Stimulated activated CD4-positive, alpha-beta T cell treated with anti-CD3 and anti-CD28 coated beads, Interleukin-12 subunit alpha, Interleukin-12 subunit beta, amount 100 ng/mL, for 4 hours (primary cell): ENCODE measurements around the gene LRRC4C.

Experiments
- DNase-seq: peaks from one replicate; pipeline ENCODE4 v3.0.0-alpha.2; 2020

The LRRC4C gene

GRCh38 chr11:41246399-41246745 is 213.1 kb downstream of the LRRC4C start:
- no peak for DNase-seq

GRCh38 chr11:41245704-41246398 is 213.6 kb downstream of the LRRC4C start:
- no peak for DNase-seq

GRCh38 chr11:41245184-41245583 is 214.3 kb downstream of the LRRC4C start:
- DNase-seq: no peak

DNA sequence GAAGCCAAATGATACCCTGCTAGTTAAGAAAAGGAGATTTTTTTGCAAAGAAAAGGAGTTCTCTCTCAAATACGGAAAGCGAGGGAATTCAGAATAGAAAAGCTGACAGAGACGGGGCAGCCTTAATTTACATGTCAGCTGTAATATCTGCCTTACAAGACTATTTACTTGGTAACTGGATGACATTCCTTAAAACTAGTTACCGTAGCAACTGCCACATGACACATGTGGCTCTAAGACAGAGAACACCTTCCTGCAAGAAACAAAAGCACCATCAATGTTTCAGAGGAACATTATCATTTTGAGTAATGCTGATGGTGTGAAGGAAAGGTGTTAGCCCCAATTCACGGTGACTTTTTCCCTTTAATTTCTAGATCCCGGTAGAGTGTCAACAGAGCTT is 222.1 kb downstream of the LRRC4C start:
- DNase-seq: no peak

GRCh38 chr11:41235668-41236067 is 223.8 kb downstream of the LRRC4C start:
- no peak for DNase-seq

DNA sequence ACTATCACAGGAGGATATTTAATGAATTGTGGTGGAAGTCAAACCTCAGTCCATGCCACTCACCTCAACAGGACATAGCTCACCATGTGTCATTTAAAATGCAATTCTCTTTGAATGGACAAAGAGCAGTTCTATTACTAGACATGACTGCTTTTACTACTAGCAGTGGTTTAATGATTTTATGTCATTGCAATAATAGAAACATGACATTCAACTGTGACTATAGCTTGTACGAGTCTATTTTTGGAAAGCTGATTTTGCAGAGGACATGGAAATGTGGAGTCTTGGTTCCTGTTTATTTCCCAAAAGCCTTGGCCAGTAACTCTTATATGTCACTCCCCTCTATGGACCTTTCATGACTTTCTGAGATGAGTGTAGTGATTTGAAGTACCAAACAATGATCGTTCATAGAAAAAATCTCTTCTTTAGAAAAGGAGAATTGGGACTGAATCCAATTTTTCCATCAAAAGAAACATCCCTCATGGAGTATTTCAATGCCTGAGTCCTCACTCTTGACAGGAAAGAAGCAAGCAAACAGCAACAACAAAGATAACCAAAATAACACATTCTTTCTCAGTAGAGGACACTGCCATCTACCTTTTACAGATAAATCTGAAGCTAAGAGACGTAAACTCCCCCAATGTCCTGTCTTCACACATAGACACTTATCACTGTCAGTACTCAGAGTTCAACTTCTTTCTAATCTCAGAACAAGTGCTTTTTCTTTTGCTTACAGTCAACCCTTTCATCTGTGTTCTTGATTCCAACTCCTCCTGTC is 233.4 kb downstream of the LRRC4C start:
- DNase-seq: no peak

- no peak for DNase-seq
Observed at GRCh38 chr11:41222236-41222635, 237.2 kb downstream of the LRRC4C start.

- DNase-seq: no peak
Observed at GRCh38 chr11:41206388-41206787, 253.1 kb downstream of the LRRC4C start.

DNA sequence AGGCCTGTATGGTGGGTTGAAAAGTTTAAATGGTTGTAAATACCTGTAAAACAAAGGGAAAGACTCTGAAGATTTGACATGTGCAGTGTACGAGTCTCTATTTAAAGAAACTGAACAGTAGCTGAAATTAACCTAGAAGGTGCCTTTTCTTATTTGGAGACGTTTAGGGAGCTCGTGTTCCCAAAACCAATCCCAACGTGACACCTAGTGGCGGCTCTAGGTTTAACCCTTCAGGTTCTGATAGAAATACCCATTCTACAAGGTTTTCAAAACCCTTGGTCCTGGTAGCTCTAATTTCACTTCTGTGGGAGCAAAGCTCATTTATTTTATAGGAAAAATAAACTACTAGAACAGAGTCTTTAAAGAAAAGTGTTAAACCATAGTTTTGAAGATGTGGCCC is 258.3 kb downstream of the LRRC4C start:
- DNase-seq: no peak

- no peak for DNase-seq
Observed at GRCh38 chr11:41190437-41191082, 268.9 kb downstream of the LRRC4C start.

GRCh38 chr11:41189701-41190436 is 269.6 kb downstream of the LRRC4C start:
- no peak for DNase-seq

GRCh38 chr11:41177791-41178190 is 281.7 kb downstream of the LRRC4C start:
- no peak for DNase-seq

GRCh38 chr11:41175304-41175972 is 284.0 kb downstream of the LRRC4C start:
- DNase-seq: no peak

DNA sequence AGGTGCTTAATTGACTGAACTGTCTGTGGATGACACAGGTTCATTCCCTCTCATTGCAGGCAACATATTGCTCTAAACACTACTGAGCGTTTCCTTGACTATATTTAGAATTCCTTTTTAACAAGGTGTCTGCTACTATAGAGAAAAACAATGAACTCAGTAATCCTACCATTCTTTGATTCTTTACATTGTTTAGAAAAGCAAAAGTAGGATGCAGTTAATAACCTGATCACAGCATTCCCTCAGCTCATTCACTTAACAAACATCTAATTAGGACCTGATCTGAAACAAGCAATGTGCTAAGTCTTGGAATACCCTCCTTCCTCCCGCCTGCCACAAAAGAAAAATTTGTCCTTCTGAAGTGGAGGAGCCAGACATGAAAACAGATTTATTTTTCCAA is 313.1 kb downstream of the LRRC4C start:
- no peak for DNase-seq

DNA sequence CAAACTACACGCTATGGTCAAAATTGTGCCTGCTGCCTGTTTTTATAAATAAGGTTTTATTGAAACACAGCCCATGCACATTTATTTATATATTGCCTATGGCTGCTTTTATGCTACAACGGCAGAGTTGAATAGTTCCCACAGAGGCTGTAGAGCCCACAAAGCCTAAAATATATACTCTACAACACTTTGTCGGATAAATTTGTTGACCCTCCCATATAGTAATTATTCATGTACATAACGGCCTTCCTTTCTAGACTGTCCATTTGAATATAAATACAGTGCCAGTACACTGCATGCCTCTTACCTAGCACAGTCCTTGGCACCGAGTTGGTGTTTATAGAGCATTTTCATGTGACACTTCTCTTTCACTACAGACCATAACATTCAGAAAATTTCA is 314.0 kb downstream of the LRRC4C start:
- no peak for DNase-seq

- no peak for DNase-seq
Observed at GRCh38 chr11:41134971-41135370, 324.5 kb downstream of the LRRC4C start.

GRCh38 chr11:41133023-41133422 is 326.4 kb downstream of the LRRC4C start:
- DNase-seq: no peak

- DNase-seq: no peak
Observed at GRCh38 chr11:41121600-41121999, 337.9 kb downstream of the LRRC4C start.

DNA sequence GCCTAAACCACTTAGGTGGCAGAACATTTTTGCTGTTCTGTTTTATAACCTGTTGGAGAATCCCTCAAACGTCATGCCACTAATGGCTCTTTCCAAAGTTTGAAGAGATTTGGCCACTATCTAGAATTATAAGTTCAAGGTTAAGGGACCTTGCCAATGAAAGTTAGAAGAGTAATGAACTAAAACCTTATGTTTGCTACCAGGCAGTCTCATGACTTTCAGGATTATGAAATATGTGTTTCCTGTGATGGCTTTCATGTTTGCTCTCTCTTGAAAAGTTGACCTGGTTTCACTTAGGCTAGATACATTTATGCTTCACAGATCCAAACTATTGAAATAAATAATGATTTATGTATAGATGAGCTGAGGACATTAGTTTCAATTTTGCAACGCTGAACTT is 340.0 kb downstream of the LRRC4C start:
- no peak for DNase-seq

DNA sequence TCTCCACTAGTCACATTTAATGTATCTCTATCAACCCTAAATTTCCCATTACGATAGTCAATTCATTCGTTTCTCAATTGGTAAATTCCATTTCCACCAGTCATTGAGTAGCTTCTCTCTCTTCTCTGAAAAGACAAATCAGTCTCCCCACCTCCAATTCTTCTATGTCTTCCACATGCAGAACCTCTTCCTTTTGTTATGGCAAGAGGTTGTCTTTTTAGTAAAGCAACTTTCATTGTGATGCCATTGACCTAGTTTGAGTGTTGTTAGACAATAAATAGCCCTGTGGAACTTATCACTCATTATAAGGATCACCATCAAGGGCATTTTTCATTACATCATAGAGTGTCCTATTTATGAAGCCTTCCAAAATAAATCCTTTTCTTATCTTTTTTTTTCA is 340.9 kb downstream of the LRRC4C start:
- no peak for DNase-seq

DNA sequence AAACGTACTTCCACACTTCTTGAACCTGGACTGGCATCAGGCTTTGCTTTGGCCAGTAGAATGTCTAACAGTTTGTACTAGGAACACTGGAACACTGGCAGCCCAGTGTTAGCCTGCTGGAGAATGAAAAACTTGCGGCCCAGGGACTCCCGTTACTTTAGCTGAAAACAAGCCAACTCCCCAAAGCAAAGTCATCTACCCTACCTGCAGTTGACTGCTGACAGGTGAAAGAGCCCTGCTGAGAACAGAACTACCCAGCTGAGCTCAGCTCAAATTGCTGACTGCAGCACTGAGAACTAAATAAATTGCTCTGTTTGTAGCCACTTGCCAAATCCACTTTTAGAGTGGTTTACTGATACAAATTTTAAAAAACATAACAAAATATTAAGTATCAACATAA is 342.5 kb downstream of the LRRC4C start:
- no peak for DNase-seq

DNA sequence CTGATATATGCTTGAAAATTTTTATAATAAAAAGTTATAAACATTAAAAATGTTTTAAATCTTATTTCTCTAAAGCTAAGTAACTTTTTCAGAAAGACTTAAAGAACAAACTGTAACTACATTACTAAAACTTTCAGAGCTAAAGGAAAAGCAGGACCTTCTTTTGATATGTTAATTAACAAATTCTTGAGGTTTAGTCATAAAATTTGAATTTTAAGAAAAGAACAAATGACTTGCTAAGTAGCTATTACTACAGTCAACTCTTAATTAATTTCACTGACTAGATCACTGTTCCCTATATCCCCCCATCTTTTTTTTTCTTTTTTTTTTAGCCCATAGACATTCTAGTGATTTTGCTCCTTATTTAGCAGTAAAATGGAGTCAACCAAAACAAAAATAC is 344.4 kb downstream of the LRRC4C start:
- DNase-seq: no peak

- no peak for DNase-seq
Observed at GRCh38 chr11:41113160-41113559, 346.3 kb downstream of the LRRC4C start.
